ENCODE measurements around the gene MTRF1.

DNA sequence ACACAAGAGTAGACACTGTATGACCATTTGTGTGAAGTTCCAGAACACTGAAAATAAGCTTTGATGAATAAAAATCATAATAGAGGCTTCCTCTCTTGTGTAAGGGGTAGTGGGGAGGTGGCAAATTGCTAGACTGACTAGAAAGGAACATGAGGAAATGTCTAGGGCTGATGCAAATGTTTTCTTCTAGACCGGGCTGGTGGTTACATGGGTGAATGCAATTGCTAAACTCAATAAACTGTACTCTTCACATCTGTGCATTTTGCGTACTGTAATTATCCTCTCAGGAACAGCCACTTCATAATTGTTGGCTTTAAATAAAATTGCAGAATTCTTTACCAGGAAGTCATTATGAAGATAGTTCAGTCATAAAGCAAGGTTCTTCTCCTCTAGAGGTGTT is 63.9 kb downstream of the MTRF1 start:
- TF ChIP-seq, protein P1, sequence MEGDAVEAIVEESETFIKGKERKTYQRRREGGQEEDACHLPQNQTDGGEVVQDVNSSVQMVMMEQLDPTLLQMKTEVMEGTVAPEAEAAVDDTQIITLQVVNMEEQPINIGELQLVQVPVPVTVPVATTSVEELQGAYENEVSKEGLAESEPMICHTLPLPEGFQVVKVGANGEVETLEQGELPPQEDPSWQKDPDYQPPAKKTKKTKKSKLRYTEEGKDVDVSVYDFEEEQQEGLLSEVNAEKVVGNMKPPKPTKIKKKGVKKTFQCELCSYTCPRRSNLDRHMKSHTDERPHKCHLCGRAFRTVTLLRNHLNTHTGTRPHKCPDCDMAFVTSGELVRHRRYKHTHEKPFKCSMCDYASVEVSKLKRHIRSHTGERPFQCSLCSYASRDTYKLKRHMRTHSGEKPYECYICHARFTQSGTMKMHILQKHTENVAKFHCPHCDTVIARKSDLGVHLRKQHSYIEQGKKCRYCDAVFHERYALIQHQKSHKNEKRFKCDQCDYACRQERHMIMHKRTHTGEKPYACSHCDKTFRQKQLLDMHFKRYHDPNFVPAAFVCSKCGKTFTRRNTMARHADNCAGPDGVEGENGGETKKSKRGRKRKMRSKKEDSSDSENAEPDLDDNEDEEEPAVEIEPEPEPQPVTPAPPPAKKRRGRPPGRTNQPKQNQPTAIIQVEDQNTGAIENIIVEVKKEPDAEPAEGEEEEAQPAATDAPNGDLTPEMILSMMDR (IDR thresholded peaks at IDR 0.05), result no peak
- no peak for TF ChIP-seq POLR2A (IDR thresholded peaks at IDR 0.05)
